GM12801 (cell line): ENCODE measurements around the gene TRPM2.

Experiments used
- TF ChIP-seq, protein P1 (sequence below): IDR thresholded peaks from one replicate; pipeline ENCODE4 v1.5.1; 2011; ENCODE audit warnings: control low read depth; ENCODE audit not compliant: insufficient read length; ENCODE audit errors: extremely low read depth

Gene TRPM2

GRCh38 chr21:44312089-44312488, 41.3 kb upstream of the TRPM2 start:
- TF ChIP-seq, protein P1, sequence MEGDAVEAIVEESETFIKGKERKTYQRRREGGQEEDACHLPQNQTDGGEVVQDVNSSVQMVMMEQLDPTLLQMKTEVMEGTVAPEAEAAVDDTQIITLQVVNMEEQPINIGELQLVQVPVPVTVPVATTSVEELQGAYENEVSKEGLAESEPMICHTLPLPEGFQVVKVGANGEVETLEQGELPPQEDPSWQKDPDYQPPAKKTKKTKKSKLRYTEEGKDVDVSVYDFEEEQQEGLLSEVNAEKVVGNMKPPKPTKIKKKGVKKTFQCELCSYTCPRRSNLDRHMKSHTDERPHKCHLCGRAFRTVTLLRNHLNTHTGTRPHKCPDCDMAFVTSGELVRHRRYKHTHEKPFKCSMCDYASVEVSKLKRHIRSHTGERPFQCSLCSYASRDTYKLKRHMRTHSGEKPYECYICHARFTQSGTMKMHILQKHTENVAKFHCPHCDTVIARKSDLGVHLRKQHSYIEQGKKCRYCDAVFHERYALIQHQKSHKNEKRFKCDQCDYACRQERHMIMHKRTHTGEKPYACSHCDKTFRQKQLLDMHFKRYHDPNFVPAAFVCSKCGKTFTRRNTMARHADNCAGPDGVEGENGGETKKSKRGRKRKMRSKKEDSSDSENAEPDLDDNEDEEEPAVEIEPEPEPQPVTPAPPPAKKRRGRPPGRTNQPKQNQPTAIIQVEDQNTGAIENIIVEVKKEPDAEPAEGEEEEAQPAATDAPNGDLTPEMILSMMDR, result no peak

DNA sequence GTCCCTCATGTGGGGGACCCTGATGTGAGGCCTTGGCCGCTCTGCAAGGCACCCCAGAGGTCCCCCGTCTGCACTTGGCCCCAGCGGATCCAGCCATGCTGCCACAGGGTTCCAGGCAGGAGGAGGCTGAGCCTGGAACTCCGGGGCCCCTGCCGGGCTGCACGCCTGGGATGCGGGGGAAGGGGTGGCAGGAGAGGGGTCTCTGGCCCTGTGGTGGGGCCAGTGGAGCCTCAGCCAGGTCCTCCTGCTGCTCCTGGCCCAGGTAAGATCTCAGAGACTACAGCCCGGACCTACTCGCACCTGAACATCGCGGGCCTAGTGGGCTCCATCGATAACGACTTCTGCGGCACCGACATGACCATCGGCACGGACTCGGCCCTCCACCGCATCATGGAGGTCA, 40.7 kb upstream of the TRPM2 start:
- TF ChIP-seq, protein P1, result no peak

- TF ChIP-seq, protein P1, result no peak
These were observed 40.0 kb upstream of the TRPM2 start for GRCh38 chr21:44313451-44313850.

- TF ChIP-seq, protein P1, result no peak
These were observed 39.3 kb upstream of the TRPM2 start for GRCh38 chr21:44314128-44314527.

DNA sequence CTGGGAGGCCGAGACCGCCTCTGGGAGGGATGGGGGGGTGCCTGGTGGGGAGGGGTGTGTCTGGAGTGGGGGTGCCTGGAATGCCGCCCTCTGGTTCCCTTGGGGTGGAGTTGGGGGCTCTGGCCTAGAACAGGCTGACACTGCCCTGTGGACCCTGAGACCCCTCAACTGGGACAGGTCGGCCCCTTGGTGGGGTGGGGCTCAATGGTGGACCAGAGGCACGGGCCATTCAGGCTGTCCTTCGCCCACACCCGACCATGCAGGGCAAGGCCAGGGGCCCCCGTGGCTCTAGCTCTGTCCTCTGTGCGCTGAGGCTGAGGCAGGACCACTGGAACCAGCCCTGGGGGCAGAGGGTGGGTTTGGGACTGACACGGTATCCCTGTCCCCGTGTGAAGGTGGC, 38.9 kb upstream of the TRPM2 start:
- TF ChIP-seq, protein P1, result no peak

DNA sequence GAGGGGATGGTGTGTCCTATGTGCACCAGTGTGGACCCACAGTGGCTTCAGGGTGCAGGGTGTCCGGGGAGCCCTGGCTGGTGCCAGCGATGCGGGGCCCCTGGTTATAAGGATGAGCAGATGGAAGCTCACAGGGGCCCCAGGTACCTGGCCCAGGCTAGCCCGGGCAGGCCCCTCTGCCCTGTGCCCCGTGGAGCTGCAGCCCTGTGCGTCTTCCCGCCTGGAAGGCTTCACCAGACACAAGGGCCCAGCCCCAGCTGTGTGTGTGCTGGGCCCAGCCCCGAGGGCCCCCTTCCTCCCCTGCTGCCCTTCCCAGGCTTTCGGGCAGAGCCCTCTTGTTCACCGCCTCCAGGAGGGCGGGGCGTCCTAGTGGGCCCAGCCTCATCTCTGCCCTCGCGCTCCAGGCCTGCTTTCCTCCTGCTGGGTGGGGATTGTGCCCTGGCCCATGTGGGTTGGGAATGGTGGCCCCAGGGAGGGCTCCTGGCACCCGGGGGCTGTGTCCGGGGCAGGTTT, 37.7 kb upstream of the TRPM2 start:
- TF ChIP-seq, protein P1, result no peak

GRCh38 chr21:44316277-44316900, 37.0 kb upstream of the TRPM2 start:
- TF ChIP-seq, protein P1, result no peak
